ENCODE measurements around the gene POLR3E. TPM values are rescaled to one million over a fixed set of nuclear protein-coding genes. Genes with fewer than 3 reads are reported as not detected.
A peak's percentile ranks its signal among the peaks of the same experiment; 100 is the strongest.

Gene POLR3E
- total RNA-seq, 1 experiment from 2014 or later = 103 TPM

GRCh38 chr16:22250522-22250921, 46.7 kb upstream of the POLR3E start:
- no peak overlapping the region for H2BK120ac ChIP-seq (ENCODE audit: low read depth, low read length, poor library complexity, severe bottlenecking)
- no peak overlapping the region for H2BK5ac ChIP-seq (ENCODE audit: insufficient read length, low read length)
- Mint-ChIP-seq H3K9me3 (peaks cover 4 to 7% of the 10 kb centered on the region in 2 experiments; a peak in 3 of 5 replicates), H3K36me3 (ENCODE audit: insufficient read depth in 1 of 3, low read depth in 3 of 3) (peaks cover 34 to 63% (median 38%) of the 10 kb centered on the region in 3 experiments), H3K4me1 (0 out of 4 replicates have a peak, but pooled peaks cover 0 to 3% of the 10 kb centered on the region in 2 experiments), H3K27me3 (ENCODE audit: low read depth) (no peaks in the 10 kb centered on the region), H3K27ac (0 out of 7 replicates have a peak overlapping the region, but pooled peaks of 1 of the 3 experiments have one; percentile 17), H3K4me3 (no peak overlapping the region; a peak in 1 of 5 replicates)
- H4K8ac ChIP-seq (replicated peaks; ENCODE audit: insufficient read length, low read depth, low read length) = no peak overlapping the region
- WGBS (ENCODE audit: extremely low coverage, insufficient read length, low lambda C conversion rate) = no CpG with 5 or more reads among the region's 6 CpGs
- TF ChIP-seq, protein P1, sequence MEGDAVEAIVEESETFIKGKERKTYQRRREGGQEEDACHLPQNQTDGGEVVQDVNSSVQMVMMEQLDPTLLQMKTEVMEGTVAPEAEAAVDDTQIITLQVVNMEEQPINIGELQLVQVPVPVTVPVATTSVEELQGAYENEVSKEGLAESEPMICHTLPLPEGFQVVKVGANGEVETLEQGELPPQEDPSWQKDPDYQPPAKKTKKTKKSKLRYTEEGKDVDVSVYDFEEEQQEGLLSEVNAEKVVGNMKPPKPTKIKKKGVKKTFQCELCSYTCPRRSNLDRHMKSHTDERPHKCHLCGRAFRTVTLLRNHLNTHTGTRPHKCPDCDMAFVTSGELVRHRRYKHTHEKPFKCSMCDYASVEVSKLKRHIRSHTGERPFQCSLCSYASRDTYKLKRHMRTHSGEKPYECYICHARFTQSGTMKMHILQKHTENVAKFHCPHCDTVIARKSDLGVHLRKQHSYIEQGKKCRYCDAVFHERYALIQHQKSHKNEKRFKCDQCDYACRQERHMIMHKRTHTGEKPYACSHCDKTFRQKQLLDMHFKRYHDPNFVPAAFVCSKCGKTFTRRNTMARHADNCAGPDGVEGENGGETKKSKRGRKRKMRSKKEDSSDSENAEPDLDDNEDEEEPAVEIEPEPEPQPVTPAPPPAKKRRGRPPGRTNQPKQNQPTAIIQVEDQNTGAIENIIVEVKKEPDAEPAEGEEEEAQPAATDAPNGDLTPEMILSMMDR (conservative IDR thresholded peaks at IDR 0.05) = no peak
- H2AK5ac ChIP-seq (ENCODE audit: insufficient read length, low read length) = no peak overlapping the region
- H3K9me3 ChIP-seq (ENCODE audit: control insufficient read depth, low read depth, low read length) = no peaks in the 10 kb centered on the region
- H2BK20ac ChIP-seq (ENCODE audit: low read depth, low read length, poor library complexity, severe bottlenecking) = no peak overlapping the region
- no peak overlapping the region for H3K14ac ChIP-seq (ENCODE audit: insufficient read depth, low read length)
- H4K91ac ChIP-seq (ENCODE audit: insufficient read length, low read depth, low read length) = no peak overlapping the region
- H3K79me2 ChIP-seq (ENCODE audit: insufficient read depth, low read length) = no peaks in the 10 kb centered on the region
- H3K18ac ChIP-seq (ENCODE audit: insufficient read length, low read depth, low read length) = no peak overlapping the region
- H3K4me2 ChIP-seq (ENCODE audit: insufficient read depth, insufficient read length, low read length) = no peak overlapping the region
- H3K9ac ChIP-seq (ENCODE audit: extremely low read depth, insufficient read length, low read length) = no peak overlapping the region
- H3K27ac ChIP-seq (ENCODE audit: insufficient read length, low read depth, low read length) = no peak overlapping the region
- no peak overlapping the region for H3K56ac ChIP-seq (ENCODE audit: insufficient read length, low read depth, low read length)
- H2BK12ac ChIP-seq (ENCODE audit: insufficient read length, low read depth, low read length) = no peak overlapping the region
- H3K23ac ChIP-seq (ENCODE audit: insufficient read length, low read depth, low read length) = no peak overlapping the region
- no peak overlapping the region for H4K5ac ChIP-seq (ENCODE audit: insufficient read length, low read depth, low read length)
- no peak overlapping the region for H2AFZ ChIP-seq (ENCODE audit: low read length)
- no peak overlapping the region for H2BK15ac ChIP-seq (ENCODE audit: low read depth, low read length)
- H4K20me1 ChIP-seq (ENCODE audit: control insufficient read depth, insufficient read depth, insufficient read length) = no peaks in the 10 kb centered on the region
- H3K27me3 ChIP-seq (ENCODE audit: insufficient read depth, low read length) = no peaks in the 10 kb centered on the region
- DNase-seq = no peak
- no peak overlapping the region for H3T11ph ChIP-seq (ENCODE audit: low read length)
- H3K23me2 ChIP-seq (ENCODE audit: insufficient read length, low read depth, low read length, poor library complexity, severe bottlenecking) = no peaks in the 10 kb centered on the region
- no peaks in the 10 kb centered on the region for H3K4me1 ChIP-seq (ENCODE audit: insufficient read depth, low read length)
- H3K79me1 ChIP-seq (ENCODE audit: insufficient read depth, low read depth, low read length, poor library complexity, severe bottlenecking) = no peaks in the 10 kb centered on the region
- H3K4ac ChIP-seq (ENCODE audit: low read depth, low read length) = no peak overlapping the region
